GM10266 (cell line): ENCODE data around the gene TMEM132C.
"Not testable (repeated sequence)": the region's sequence is repeated elsewhere in the genome, so short reads cannot be mapped to it uniquely, and the experiment has no call there.

Experiments used
- DNase-seq: peaks from one replicate; pipeline ENCODE4 v3.0.0; 2012; ENCODE audit errors: extremely low spot score
- CTCF ChIP-seq: IDR thresholded peaks from 2 replicates; pipeline ENCODE4 v1.5.1; 2012; ENCODE audit warnings: mild to moderate bottlenecking, low read depth; ENCODE audit not compliant: control insufficient read depth, insufficient read depth; ENCODE audit errors: missing control alignments

The TMEM132C gene

DNA sequence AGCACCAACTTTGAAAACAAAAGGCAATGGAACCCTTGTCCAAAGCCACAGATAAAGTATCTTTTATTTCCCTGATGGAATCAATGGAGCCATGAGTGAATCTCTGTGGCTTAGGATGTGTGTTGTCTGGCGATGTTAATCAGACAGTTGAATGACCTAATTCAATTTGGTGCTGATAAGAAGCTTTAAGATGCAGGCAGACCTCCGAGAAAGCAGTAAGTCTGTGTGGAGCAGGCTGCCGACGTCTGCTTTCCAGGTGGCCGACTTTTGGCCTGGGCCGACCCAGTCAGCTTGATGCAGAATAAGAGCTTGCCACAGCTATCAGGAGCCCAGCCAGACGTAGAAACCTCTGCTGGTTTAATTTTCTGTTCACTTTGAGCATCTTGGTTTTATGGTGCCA, 21.1 kb upstream of the TMEM132C start:
- TF ChIP-seq CTCF = no peak
- DNase-seq = no peak

GRCh38 chr12:128250096-128250495, 16.9 kb upstream of the TMEM132C start:
- no peak for DNase-seq
- no peak for TF ChIP-seq CTCF

DNA sequence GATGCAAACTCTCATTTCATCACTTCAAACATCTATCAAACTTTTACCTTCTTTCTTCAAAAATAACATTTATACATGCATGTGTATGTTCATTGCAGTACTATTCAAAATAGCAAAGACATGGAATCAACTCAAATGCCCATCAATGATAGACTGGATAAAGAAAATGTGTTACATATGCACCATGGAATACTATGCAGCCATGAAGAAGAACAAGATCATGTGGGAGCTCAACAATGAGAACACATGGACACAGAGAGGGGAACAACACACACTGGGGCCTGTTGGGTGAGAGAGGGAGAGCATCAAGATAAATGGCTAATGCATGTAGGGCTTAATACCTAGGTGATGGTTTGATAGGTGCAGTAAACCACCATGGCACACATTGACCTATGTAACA, 13.1 kb upstream of the TMEM132C start:
- DNase-seq = not testable (repeated sequence)

- TF ChIP-seq CTCF = no peak
- no peak for DNase-seq
Observed at GRCh38 chr12:128258866-128259555, 8.0 kb upstream of the TMEM132C start.

- peak; percentile 60 for TF ChIP-seq CTCF
- DNase-seq = no peak
Observed at GRCh38 chr12:128259556-128260070, 7.4 kb upstream of the TMEM132C start.

DNA sequence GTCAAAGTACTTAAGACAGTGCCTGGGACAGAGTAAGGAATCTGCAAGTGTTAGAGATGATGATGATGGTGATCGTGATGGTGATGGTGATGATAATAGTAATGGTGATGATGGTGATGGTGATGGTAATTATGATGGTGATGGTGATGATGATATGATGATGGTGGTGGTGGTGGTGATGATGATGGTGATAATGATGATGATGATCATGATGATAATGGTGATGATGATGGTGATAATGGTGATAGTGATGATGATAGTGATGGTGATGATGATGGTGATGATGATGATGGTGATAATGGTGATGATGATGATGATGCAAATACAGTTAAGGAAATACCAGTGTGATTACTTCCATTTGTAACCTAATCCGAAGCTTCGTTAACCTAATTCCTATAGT, 5.2 kb upstream of the TMEM132C start:
- no peak for TF ChIP-seq CTCF
- DNase-seq = no peak

- DNase-seq = no peak
- TF ChIP-seq CTCF = no peak
Observed at GRCh38 chr12:128265566-128265965, 1.4 kb upstream of the TMEM132C start.

GRCh38 chr12:128266086-128266485, 884 bp upstream of the TMEM132C start:
- DNase-seq = no peak
- no peak for TF ChIP-seq CTCF
